Measurements from ENCODE around the gene CABP2. TPM values are rescaled to one million over a fixed set of nuclear protein-coding genes. Genes with fewer than 3 reads are reported as not detected.
"Not testable (repeated sequence)": the region's sequence is repeated elsewhere in the genome, so short reads cannot be mapped to it uniquely, and the experiment has no call there.

The CABP2 gene
- total RNA-seq, 1 donor: not detected

DNA sequence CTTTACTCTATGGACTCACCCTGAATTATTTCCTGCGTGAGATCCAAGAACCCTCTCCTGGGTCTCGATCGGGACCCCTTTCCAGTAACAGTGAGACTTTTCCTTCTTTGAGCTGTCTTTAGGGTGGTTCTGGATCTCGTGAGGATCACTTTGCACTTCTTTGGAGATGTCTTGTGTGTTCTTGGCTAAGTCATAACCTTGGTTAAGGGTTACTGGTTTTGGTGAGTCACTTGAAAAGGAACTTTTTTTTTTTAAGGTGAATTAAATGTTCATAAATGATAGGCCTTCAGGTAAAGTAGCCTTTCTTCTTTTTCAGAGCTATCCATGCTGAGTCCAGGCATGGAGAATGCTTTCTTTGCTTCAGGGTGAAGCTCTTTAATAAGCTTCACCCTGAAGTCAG, 41.0 kb upstream of the CABP2 start:
- H4K20me1 ChIP-seq (ENCODE audit: insufficient read depth, low read length): no peaks in the 10 kb centered on the region
- TF ChIP-seq, protein P1, sequence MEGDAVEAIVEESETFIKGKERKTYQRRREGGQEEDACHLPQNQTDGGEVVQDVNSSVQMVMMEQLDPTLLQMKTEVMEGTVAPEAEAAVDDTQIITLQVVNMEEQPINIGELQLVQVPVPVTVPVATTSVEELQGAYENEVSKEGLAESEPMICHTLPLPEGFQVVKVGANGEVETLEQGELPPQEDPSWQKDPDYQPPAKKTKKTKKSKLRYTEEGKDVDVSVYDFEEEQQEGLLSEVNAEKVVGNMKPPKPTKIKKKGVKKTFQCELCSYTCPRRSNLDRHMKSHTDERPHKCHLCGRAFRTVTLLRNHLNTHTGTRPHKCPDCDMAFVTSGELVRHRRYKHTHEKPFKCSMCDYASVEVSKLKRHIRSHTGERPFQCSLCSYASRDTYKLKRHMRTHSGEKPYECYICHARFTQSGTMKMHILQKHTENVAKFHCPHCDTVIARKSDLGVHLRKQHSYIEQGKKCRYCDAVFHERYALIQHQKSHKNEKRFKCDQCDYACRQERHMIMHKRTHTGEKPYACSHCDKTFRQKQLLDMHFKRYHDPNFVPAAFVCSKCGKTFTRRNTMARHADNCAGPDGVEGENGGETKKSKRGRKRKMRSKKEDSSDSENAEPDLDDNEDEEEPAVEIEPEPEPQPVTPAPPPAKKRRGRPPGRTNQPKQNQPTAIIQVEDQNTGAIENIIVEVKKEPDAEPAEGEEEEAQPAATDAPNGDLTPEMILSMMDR (IDR thresholded peaks at IDR 0.05; ENCODE audit: extremely low read depth, low read depth, low read length): no peak
- DNase-seq (ENCODE audit: insufficient read length, low spot score, missing footprints): no peak
- H3K27ac ChIP-seq (ENCODE audit: low read depth, low read length): peak overlapping the region; percentile 60
- H3K4me1 ChIP-seq (ENCODE audit: insufficient read depth, low read length): peaks cover 18% of the 10 kb centered on the region
- H3K36me3 ChIP-seq (ENCODE audit: insufficient read depth, low read length): no peaks in the 10 kb centered on the region
- H3K79me2 ChIP-seq (ENCODE audit: insufficient read depth, low read length): no peaks in the 10 kb centered on the region
- H2AFZ ChIP-seq (ENCODE audit: low read length): no peak overlapping the region
- no peaks in the 10 kb centered on the region for H3K9me3 ChIP-seq (ENCODE audit: low read depth, low read length)
- H3K27me3 ChIP-seq (ENCODE audit: insufficient read depth, low read length): no peaks in the 10 kb centered on the region
- peak overlapping the region; percentile 70 for H3K4me2 ChIP-seq (ENCODE audit: insufficient read depth, low read length)
- H3K4me3 ChIP-seq (ENCODE audit: insufficient read depth, low read length): peak overlapping the region; percentile 30

DNA sequence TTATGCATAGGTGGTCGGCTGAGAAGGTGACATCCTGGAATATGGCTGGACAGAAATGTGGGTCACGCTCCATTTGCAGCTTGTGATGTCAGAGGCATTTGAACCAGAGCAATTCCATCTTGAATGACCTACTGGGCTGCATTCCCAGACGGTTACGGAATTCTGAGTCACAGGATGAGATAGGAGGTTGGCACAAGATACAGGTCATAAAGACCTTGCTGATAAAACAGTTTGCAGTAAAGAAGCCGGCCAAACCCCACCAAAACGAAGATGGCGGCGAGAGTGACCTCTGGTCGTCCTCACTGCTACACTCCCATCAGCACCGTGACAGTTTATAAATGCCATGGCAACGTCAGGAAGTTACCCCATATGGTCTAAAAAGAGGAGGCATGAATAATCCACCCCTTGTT, 40.5 kb upstream of the CABP2 start:
- H3K27ac ChIP-seq (ENCODE audit: low read depth, low read length): peak overlapping the region; percentile 71
- H3K36me3 ChIP-seq (ENCODE audit: insufficient read depth, low read length); H3K79me2 ChIP-seq (ENCODE audit: insufficient read depth, low read length); H4K20me1 ChIP-seq (ENCODE audit: insufficient read depth, low read length); H2AFZ ChIP-seq (ENCODE audit: low read length); H3K4me3 ChIP-seq (ENCODE audit: insufficient read depth, low read length); H3K27me3 ChIP-seq (ENCODE audit: insufficient read depth, low read length); H3K9me3 ChIP-seq (ENCODE audit: low read depth, low read length): not testable (repeated sequence)
- H3K4me2 ChIP-seq (ENCODE audit: insufficient read depth, low read length): peak overlapping the region; percentile 70
- DNase-seq (ENCODE audit: insufficient read length, low spot score, missing footprints): peak; percentile 71
- H3K4me1 ChIP-seq (ENCODE audit: insufficient read depth, low read length): peaks cover 20% of the 10 kb centered on the region

DNA sequence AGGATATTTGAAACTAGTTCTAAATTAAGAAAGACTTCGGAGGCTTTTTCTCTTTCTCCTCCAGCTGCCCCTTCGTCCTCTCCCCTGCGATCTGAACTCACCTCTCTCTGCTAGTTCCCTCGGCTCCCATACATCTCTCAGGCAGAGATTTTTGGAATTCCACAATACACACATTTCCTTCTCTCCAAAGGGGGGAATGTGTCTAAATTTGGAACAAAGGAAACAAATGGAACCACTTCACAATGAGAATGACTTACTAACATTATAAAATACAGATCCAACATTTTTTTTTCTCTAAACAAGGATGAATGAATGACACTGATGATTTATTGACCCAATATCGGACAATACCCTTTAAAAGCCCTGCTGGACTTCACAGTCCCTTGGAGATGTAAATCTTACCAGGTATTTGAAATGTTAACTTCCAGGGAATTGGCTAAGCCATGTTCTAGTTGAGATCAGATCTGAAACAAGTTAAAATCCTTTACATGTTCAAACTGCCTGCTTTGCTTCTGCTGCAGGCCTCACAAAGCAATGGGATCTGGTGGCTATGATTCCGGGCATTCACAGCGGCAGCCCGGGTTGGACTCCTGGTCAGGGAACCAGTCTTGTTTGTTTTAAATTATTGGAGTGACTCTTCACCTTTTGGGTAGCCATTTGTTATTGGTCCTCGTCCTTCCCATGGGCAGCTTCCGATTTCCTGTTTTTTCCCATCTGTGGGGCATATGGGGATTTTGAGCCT, 39.9 kb upstream of the CABP2 start:
- H3K36me3 ChIP-seq (ENCODE audit: insufficient read depth, low read length): no peaks in the 10 kb centered on the region
- H3K79me2 ChIP-seq (ENCODE audit: insufficient read depth, low read length): no peaks in the 10 kb centered on the region
- H3K4me3 ChIP-seq (ENCODE audit: insufficient read depth, low read length): no peak overlapping the region
- DNase-seq (ENCODE audit: insufficient read length, low spot score, missing footprints): peak; percentile 69
- H4K20me1 ChIP-seq (ENCODE audit: insufficient read depth, low read length): no peaks in the 10 kb centered on the region
- TF ChIP-seq, protein P1 (IDR thresholded peaks at IDR 0.05; ENCODE audit: extremely low read depth, low read depth, low read length): no peak
- H3K27ac ChIP-seq (ENCODE audit: low read depth, low read length): peak overlapping the region; percentile 71
- H3K9me3 ChIP-seq (ENCODE audit: low read depth, low read length): no peaks in the 10 kb centered on the region
- no peaks in the 10 kb centered on the region for H3K27me3 ChIP-seq (ENCODE audit: insufficient read depth, low read length)
- no peak overlapping the region for H2AFZ ChIP-seq (ENCODE audit: low read length)
- peak overlapping the region; percentile 70 for H3K4me2 ChIP-seq (ENCODE audit: insufficient read depth, low read length)
- peaks cover 25% of the 10 kb centered on the region for H3K4me1 ChIP-seq (ENCODE audit: insufficient read depth, low read length)

DNA sequence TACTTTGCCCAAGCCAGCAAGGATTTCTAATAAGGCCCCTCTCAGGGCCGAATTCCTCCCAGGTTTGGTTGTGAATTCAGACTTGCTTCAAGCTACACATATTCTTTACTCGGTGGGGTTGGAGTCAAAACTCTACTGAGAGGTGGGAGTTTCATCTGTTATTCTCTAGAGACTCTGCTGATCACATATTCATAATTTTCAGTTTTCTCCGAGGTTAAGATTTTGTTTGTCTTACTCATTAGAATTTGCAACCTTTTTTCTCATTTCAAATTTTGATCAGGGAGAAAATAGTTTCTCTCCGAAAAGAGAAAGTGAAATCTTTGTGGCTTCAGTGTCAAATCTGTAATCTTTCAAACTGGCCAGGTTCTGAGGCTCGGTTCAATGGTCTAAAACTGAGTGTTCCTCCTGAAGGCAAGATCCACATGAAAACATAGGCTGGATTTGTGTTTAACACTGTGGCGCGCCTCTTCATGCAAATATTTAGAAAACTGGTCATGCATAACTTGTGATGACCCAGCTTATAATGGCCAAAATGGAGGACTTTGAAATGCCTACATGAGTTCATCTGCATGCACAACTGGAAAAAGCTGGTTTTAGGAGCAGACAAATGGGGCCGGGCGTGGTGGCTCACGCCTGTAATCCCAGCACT, 38.8 kb upstream of the CABP2 start:
- H3K9me3 ChIP-seq (ENCODE audit: low read depth, low read length): no peaks in the 10 kb centered on the region
- H3K36me3 ChIP-seq (ENCODE audit: insufficient read depth, low read length): no peaks in the 10 kb centered on the region
- no peak overlapping the region for H3K4me2 ChIP-seq (ENCODE audit: insufficient read depth, low read length)
- peak overlapping the region; percentile 41 for H2AFZ ChIP-seq (ENCODE audit: low read length)
- no peaks in the 10 kb centered on the region for H4K20me1 ChIP-seq (ENCODE audit: insufficient read depth, low read length)
- H3K27ac ChIP-seq (ENCODE audit: low read depth, low read length): no peak overlapping the region
- no peak for DNase-seq (ENCODE audit: insufficient read length, low spot score, missing footprints)
- TF ChIP-seq, protein P1 (IDR thresholded peaks at IDR 0.05; ENCODE audit: extremely low read depth, low read depth, low read length): no peak
- no peaks in the 10 kb centered on the region for H3K27me3 ChIP-seq (ENCODE audit: insufficient read depth, low read length)
- peaks cover 30% of the 10 kb centered on the region for H3K4me1 ChIP-seq (ENCODE audit: insufficient read depth, low read length)
- no peak overlapping the region for H3K4me3 ChIP-seq (ENCODE audit: insufficient read depth, low read length)
- H3K79me2 ChIP-seq (ENCODE audit: insufficient read depth, low read length): no peaks in the 10 kb centered on the region
